GM23248 (cell line): ENCODE data around the gene ESR2. TPM values are rescaled to one million over a fixed set of nuclear protein-coding genes. Genes with fewer than 3 reads are reported as not detected.
A peak's percentile ranks its signal among the peaks of the same experiment; 100 is the strongest.

Experiments used
- DNase-seq: peaks from one replicate; pipeline ENCODE4 v3.0.0-alpha.2; 2015
- H2AFZ ChIP-seq: fragments of 200-600 bp; sonication (generic); 2 replicates; pipeline ENCODE4 v1.6.1; 2016; ENCODE audit warnings: antibody characterized with exemption
- H3F3A ChIP-seq: fragments of 200-600 bp; sonication (generic); 2 replicates; pipeline ENCODE4 v1.6.1; 2016; ENCODE audit warnings: mild to moderate bottlenecking, antibody characterized with exemption, mixed run types; ENCODE audit not compliant: insufficient read depth
- H3K27ac ChIP-seq: fragments of 200-600 bp; sonication (generic); 2 replicates; pipeline ENCODE4 v1.5.1; 2016; ENCODE audit warnings: mild to moderate bottlenecking
- H3K27me3 ChIP-seq: fragments of 200-600 bp; sonication (generic); replicated peaks from 2 replicates; pipeline ENCODE4 v1.6.1; 2016; ENCODE audit warnings: mild to moderate bottlenecking; ENCODE audit not compliant: insufficient read depth
- H3K36me3 ChIP-seq: fragments of 200-600 bp; sonication (generic); 2 replicates; pipeline ENCODE4 v1.6.1; 2016; ENCODE audit warnings: low read depth, mild to moderate bottlenecking
- H3K4me1 ChIP-seq: fragments of 200-600 bp; sonication (generic); 2 replicates; pipeline ENCODE4 v1.6.1; 2016; ENCODE audit warnings: mild to moderate bottlenecking; ENCODE audit not compliant: insufficient read depth
- H3K4me2 ChIP-seq: fragments of 200-600 bp; sonication (generic); one replicate; pipeline ENCODE4 v1.6.1; 2016; ENCODE audit warnings: mild to moderate bottlenecking; ENCODE audit not compliant: unreplicated experiment
- H3K4me3 ChIP-seq: fragments of 200-600 bp; sonication (generic); 2 replicates; pipeline ENCODE4 v1.5.1; 2016; ENCODE audit warnings: mild to moderate bottlenecking
- H3K79me2 ChIP-seq: fragments of 200-600 bp; sonication (generic); 2 replicates; pipeline ENCODE4 v1.6.1; 2016; ENCODE audit warnings: mild to moderate bottlenecking; ENCODE audit not compliant: insufficient read depth
- H3K9ac ChIP-seq: fragments of 200-600 bp; sonication (generic); 2 replicates; pipeline ENCODE4 v1.6.1; 2016; ENCODE audit warnings: mild to moderate bottlenecking
- H3K9me2 ChIP-seq: fragments of 200-600 bp; sonication (generic); 2 replicates; pipeline ENCODE4 v1.6.1; 2016; ENCODE audit warnings: mixed run types, mild to moderate bottlenecking, moderate library complexity; ENCODE audit not compliant: insufficient read depth
- H3K9me3 ChIP-seq: fragments of 200-600 bp; sonication (generic); one replicate; pipeline ENCODE4 v1.6.1; 2017; ENCODE audit warnings: low read depth
- H4K20me1 ChIP-seq: fragments of 200-600 bp; sonication (generic); 2 replicates; pipeline ENCODE4 v1.6.0; 2016; ENCODE audit not compliant: insufficient read depth
- EZH2 ChIP-seq: fragments of 200-600 bp; sonication (generic); IDR thresholded peaks from 2 replicates; pipeline ENCODE4 v1.6.1; 2018; ENCODE audit warnings: antibody characterized with exemption, mild to moderate bottlenecking; ENCODE audit not compliant: insufficient read depth, poor library complexity, severe bottlenecking
- EZH2phosphoT487 ChIP-seq: fragments of 200-600 bp; sonication (generic); IDR thresholded peaks from 2 replicates; pipeline ENCODE4 v1.6.1; 2018; ENCODE audit warnings: antibody characterized with exemption, moderate library complexity, mild to moderate bottlenecking, low read depth; ENCODE audit not compliant: insufficient read depth
- WGBS, 2 experiments: methylation state at CpG; one replicate each; pipeline ENCODE4 v1.1.6; 2015 to 2017; ENCODE audit warnings: low lambda C conversion rate in 2 of 2, low coverage in 1 of 2; ENCODE audit errors: missing lambda C conversion rate in 2 of 2; 5-methylcytosine and 5-hydroxymethylcytosine counted together
- in situ Hi-C: fragments of 300-500 bp; cut with MboI; formaldehyde crosslinking; loops from 2 replicates; pipeline ENCODE4 v1.15.0; 2020
- polyA plus RNA-seq: library from polyadenylated mRNA; unstranded; fragments of >200 nt; fragmentation: Nextera tagmentation; extraction: Ambion mirVana; gene quantifications from 2 replicates; pipeline ENCODE4 v1.2.1, GENCODE V29; 2016
- total RNA-seq: library from RNA; depleted of rRNA; stranded (reverse); fragments of >200 nt; shearing (Covaris generic); gene quantifications from 2 replicates; pipeline ENCODE4 v1.2.3, GENCODE V29; 2014

The ESR2 gene
- total and polyA plus RNA-seq, 2 experiments from 2014 or later, result not detected

GRCh38 chr14:64110802-64111201 is 183.4 kb downstream of the ESR2 start:
- peak; percentile 29 for DNase-seq
- Histone ChIP-seq H3K79me2 (no peaks in the 10 kb centered on the region), H3K9me2 (no peaks in the 10 kb centered on the region), H3K4me3 (no peak overlapping the region), H4K20me1 (no peaks in the 10 kb centered on the region), H3K9ac (no peak overlapping the region), H3K36me3 (no peaks in the 10 kb centered on the region), H3K9me3 (no peaks in the 10 kb centered on the region), H2AFZ (no peak overlapping the region), H3K4me2 (no peak overlapping the region), H3K4me1 (0 out of 2 replicates have a peak, but pooled peaks cover 2% of the 10 kb centered on the region), H3F3A (no peaks in the 10 kb centered on the region), H3K27ac (no peak overlapping the region), H3K27me3 (no peaks in the 10 kb centered on the region)
- 76 to 80% methylated on average over 1 of the region's 1 CpG for WGBS, 2 experiments
- in situ Hi-C loops, result no loop called here
- TF ChIP-seq EZH2phosphoT487, result no peak
- TF ChIP-seq EZH2, result no peak

DNA sequence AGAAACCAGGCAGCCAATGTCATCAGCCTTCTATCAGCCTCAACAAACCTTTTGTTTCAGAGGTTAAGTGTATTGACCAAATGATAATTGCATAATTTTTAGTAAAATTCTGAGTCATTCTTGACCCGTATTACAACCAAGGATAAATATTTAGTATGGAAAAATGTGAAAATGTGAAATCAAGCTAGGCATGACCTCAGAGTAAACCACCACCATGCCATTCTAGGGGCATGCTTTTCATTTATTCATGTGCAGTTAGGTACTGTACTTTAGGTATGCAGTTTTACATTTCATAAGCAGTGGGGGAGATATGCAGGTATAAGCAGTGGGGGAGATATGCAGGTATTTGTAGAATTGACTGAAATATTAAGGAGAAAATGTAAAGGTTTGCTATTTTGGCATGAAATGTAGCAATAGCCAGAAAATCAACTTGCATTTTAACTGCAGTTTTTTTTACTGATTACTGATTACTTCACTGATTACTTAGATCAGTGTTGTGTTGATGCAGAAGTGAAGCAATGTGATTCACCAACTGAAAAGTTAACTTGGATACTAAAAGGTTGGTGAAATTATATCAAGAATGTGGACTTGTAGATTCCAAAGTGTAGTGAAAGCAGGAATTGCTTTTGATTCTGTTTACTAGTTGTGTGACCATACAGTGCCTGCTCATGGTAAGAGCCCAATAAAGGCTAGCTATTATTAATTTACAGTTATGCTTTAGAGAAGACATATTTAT is 184.2 kb downstream of the ESR2 start:
- Histone ChIP-seq H3K79me2 (no peaks in the 10 kb centered on the region), H3K36me3 (no peaks in the 10 kb centered on the region), H3K27me3 (no peaks in the 10 kb centered on the region), H2AFZ (no peak overlapping the region), H3K4me3 (no peak overlapping the region), H3F3A (no peaks in the 10 kb centered on the region), H3K4me1 (0 out of 2 replicates have a peak, but pooled peaks cover 2% of the 10 kb centered on the region), H3K9ac (no peak overlapping the region), H3K27ac (no peak overlapping the region), H3K4me2 (no peak overlapping the region), H3K9me3 (no peaks in the 10 kb centered on the region), H4K20me1 (no peaks in the 10 kb centered on the region), H3K9me2 (no peaks in the 10 kb centered on the region)
- 48 to 50% methylated on average over 1 of the region's 1 CpG for WGBS, 2 experiments
- in situ Hi-C loops, result no loop called here
- no peak for TF ChIP-seq EZH2phosphoT487
- no peak for TF ChIP-seq EZH2
- peak; percentile 26 for DNase-seq

- in situ Hi-C loops, result no loop called here
- Histone ChIP-seq H3K4me3 (no peak overlapping the region), H3K4me2 (no peak overlapping the region), H4K20me1 (no peaks in the 10 kb centered on the region), H2AFZ (no peak overlapping the region), H3K9me3 (no peaks in the 10 kb centered on the region), H3K27me3 (no peaks in the 10 kb centered on the region), H3K9me2 (no peaks in the 10 kb centered on the region), H3K9ac (no peak overlapping the region), H3K27ac (no peak overlapping the region), H3K36me3 (no peaks in the 10 kb centered on the region), H3K4me1 (0 out of 2 replicates have a peak, but pooled peaks cover 2% of the 10 kb centered on the region), H3K79me2 (no peaks in the 10 kb centered on the region), H3F3A (no peaks in the 10 kb centered on the region)
- 93 to 100% methylated on average over 2 of the region's 2 CpGs for WGBS, 2 experiments
- no peak for TF ChIP-seq EZH2phosphoT487
- DNase-seq, result no peak
These were observed 186.7 kb downstream of the ESR2 start for GRCh38 chr14:64107438-64107837.

DNA sequence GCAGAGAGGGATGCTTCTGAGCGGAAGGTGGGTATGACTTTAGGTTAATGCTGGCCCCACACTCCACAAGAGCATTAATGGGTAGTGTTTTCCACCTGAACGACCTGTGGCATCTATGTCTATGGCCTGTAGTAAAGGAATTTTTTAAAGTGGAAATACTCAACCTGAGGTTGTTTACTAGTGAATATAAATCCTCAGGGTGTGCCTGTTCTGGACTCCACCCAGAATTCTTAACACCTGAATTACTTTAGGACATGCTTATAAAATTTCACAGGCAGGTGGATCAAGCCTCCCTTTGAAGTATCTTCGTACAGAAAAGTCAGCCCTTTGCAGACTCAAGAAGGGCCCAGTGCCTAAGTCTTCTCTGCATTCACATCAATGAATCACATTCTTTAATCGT is 196.1 kb downstream of the ESR2 start:
- in situ Hi-C loops, result no loop called here
- TF ChIP-seq EZH2phosphoT487, result no peak
- no peak for TF ChIP-seq EZH2
- no peaks in the 10 kb centered on the region for H3K9me3 ChIP-seq
- H3F3A ChIP-seq, result no peaks in the 10 kb centered on the region
- H3K4me3 ChIP-seq, result no peak overlapping the region
- no peak overlapping the region for H3K4me2 ChIP-seq
- no peaks in the 10 kb centered on the region for H3K79me2 ChIP-seq
- H3K36me3 ChIP-seq, result no peaks in the 10 kb centered on the region
- H3K9ac ChIP-seq, result no peak overlapping the region
- DNase-seq, result no peak
- H3K4me1 ChIP-seq, result no peaks in the 10 kb centered on the region
- H3K9me2 ChIP-seq, result no peaks in the 10 kb centered on the region
- 79 to 81% methylated on average over 4 of the region's 4 CpGs for WGBS, 2 experiments
- H3K27ac ChIP-seq, result no peak overlapping the region
- no peaks in the 10 kb centered on the region for H4K20me1 ChIP-seq
- H2AFZ ChIP-seq, result no peak overlapping the region
- H3K27me3 ChIP-seq, result no peaks in the 10 kb centered on the region
